Measurements from ENCODE around the gene OR10P1. TPM values are rescaled to one million over a fixed set of nuclear protein-coding genes. Genes with fewer than 3 reads are reported as not detected.

Gene OR10P1
- total RNA-seq, 2 experiments from 2014 or later = not detected

Other genes starting within 250 kb of the OR10P1 start
- not detected for gene OR6C65, start 236.4 kb upstream of the OR10P1 start, total RNA-seq
- gene OR6C76, start 210.6 kb upstream of the OR10P1 start, total RNA-seq = not detected
- not detected for gene OR6C2, start 192.8 kb upstream of the OR10P1 start, total RNA-seq
- not detected for gene OR6C70, start 166.8 kb upstream of the OR10P1 start, total RNA-seq
- not detected for gene OR6C68, start 144.5 kb upstream of the OR10P1 start, total RNA-seq
- gene OR6C4, start 87.3 kb upstream of the OR10P1 start, total RNA-seq = not detected
- gene OR2AP1, start 64.4 kb upstream of the OR10P1 start, total RNA-seq = not detected
- 1 to 10 TPM; 2.0 to 4.2 TPM for gene ITGA7, start 71.0 kb downstream of the OR10P1 start, total RNA-seq
- gene BLOC1S1, start 79.2 kb downstream of the OR10P1 start, total RNA-seq = 100 to 1,000 TPM; 156 to 158 TPM
- 10 to 100 TPM; 12.0 to 12.1 TPM for gene RDH5, start 83.5 kb downstream of the OR10P1 start, total RNA-seq
- gene CD63, start 92.1 kb downstream of the OR10P1 start, total RNA-seq = 100 to 1,000 TPM; 203 to 206 TPM
- gene GDF11, start 106.2 kb downstream of the OR10P1 start, total RNA-seq = 10 to 100 TPM; 12.4 to 13.9 TPM
- gene SARNP, start 180.8 kb downstream of the OR10P1 start, total RNA-seq = 10 to 100 TPM; 91.1 to 94.8 TPM
- gene ORMDL2, start 181.1 kb downstream of the OR10P1 start, total RNA-seq = 10 to 100 TPM; 55.2 to 57.9 TPM
- gene DNAJC14, start 192.7 kb downstream of the OR10P1 start, total RNA-seq = 10 to 100 TPM; 31.1 to 34.9 TPM
- gene MMP19, start 206.0 kb downstream of the OR10P1 start, total RNA-seq = not detected